GM12878 (cell line): ENCODE results near the gene RNF113B. TPM values are rescaled to one million over a fixed set of nuclear protein-coding genes. Genes with fewer than 3 reads are reported as not detected.

Experiments used
- ATAC-seq: fragments of 200-7000 bp; cut with Tn5 transposase; 3 replicates; pipeline ENCODE4 v1.9.1; 2020; ENCODE audit warnings: mild to moderate bottlenecking, moderate library complexity
- BruUV-seq: library from RNA; stranded (reverse); fragments of 400-500 nt; replicated peaks from 2 replicates; lab custom pipeline; 2021; lab: Mats Ljungman, UMichigan
- CTCF ChIA-PET: fragments of 300-600 bp; sonication (Branson Sonifier 250); formaldehyde crosslinking; extraction: SDS; loops from one replicate; lab custom pipeline; 2021; ENCODE audit warnings: inconsistent platforms; lab: Yijun Ruan, JAX
- POLR2A ChIA-PET: fragments of 350-600 bp; formaldehyde crosslinking; extraction: SDS; loops from one replicate; lab custom pipeline; 2021; ENCODE audit warnings: inconsistent platforms; lab: Charles Lee
- RAD21 ChIA-PET: fragments of 300-600 bp; sonication (Branson Sonifier 250); formaldehyde crosslinking; loops from one replicate; lab custom pipeline; 2023; ENCODE audit warnings: antibody characterized with exemption; ENCODE audit not compliant: unreplicated experiment; lab: Charles Lee
- SMC1A ChIA-PET: fragments of 300-600 bp; sonication (Branson Sonifier 250); formaldehyde crosslinking; loops from one replicate; lab custom pipeline; 2023; ENCODE audit not compliant: unreplicated experiment, uncharacterized antibody; lab: Charles Lee
- DNase-seq: peaks from one replicate; pipeline ENCODE4 v3.0.0-alpha.2; 2011; ENCODE audit warnings: low read depth, low spot score
- FAIRE-seq: peaks from 3 replicates; lab custom pipeline; 2011; peaks lifted over from hg19 to GRCh38; lab: Jason Lieb, UNC
- H2AFZ ChIP-seq: 2 replicates; pipeline ENCODE4 v1.6.0; 2011; ENCODE audit warnings: low read depth, low read length, control low read depth; ENCODE audit not compliant: control insufficient read depth
- H3K27ac ChIP-seq: 2 replicates; pipeline ENCODE4 v1.5.1; 2011; ENCODE audit warnings: control low read depth; ENCODE audit not compliant: control insufficient read depth, insufficient read depth
- H3K27me3 ChIP-seq, 2 experiments: replicated peaks in 1 of 2; 2 replicates each; pipeline versions ENCODE4 v1.6.0 to v1.6.1; 2011; ENCODE audit warnings: low read length in 1 of 2; ENCODE audit not compliant: control insufficient read depth in 2 of 2, insufficient read depth in 2 of 2
- H3K36me3 ChIP-seq, 2 experiments: 2 replicates each; pipeline ENCODE4 v1.5.1; 2011; ENCODE audit warnings: low read length in 1 of 2; ENCODE audit not compliant: control insufficient read depth in 2 of 2, insufficient read depth in 2 of 2
- H3K4me1 ChIP-seq: 2 replicates; pipeline ENCODE4 v1.6.1; 2011; ENCODE audit warnings: mild to moderate bottlenecking, low read length, moderate library complexity, mixed read lengths; ENCODE audit not compliant: control insufficient read depth, insufficient read depth
- H3K4me2 ChIP-seq: 2 replicates; pipeline ENCODE4 v1.6.0; 2011; ENCODE audit warnings: control low read depth; ENCODE audit not compliant: control insufficient read depth, insufficient read depth
- H3K4me3 ChIP-seq: fragments of 200-600 bp; sonication (generic); 2 replicates; pipeline ENCODE4 v1.5.1; 2016
- H3K79me2 ChIP-seq: 2 replicates; pipeline ENCODE4 v1.6.0; 2011; ENCODE audit warnings: low read length; ENCODE audit not compliant: control insufficient read depth, insufficient read depth
- H3K9ac ChIP-seq: 2 replicates; pipeline ENCODE4 v1.8.0; 2011; ENCODE audit warnings: low read length, control low read depth, mixed read lengths; ENCODE audit not compliant: control insufficient read depth, insufficient read depth
- H3K9me3 ChIP-seq: replicated peaks from 3 replicates; pipeline ENCODE4 v1.5.1; 2011; ENCODE audit warnings: mild to moderate bottlenecking, low read length; ENCODE audit not compliant: control insufficient read depth, insufficient read depth
- H4K20me1 ChIP-seq: 2 replicates; pipeline ENCODE4 v1.6.0; 2011; ENCODE audit not compliant: control insufficient read depth, insufficient read depth
- CREB1 ChIP-seq: IDR thresholded peaks from 2 replicates; pipeline ENCODE4 v1.6.1; 2012; ENCODE audit warnings: low read depth, mild to moderate bottlenecking, inconsistent platforms
- E2F4 ChIP-seq: IDR thresholded peaks from 2 replicates; pipeline ENCODE4 v1.6.1; 2012; ENCODE audit warnings: low read depth, low read length, improper control_type of control experiment
- HDGF ChIP-seq: fragments of 450-650 bp; IDR thresholded peaks from 2 replicates; pipeline ENCODE4 v1.6.1; 2016; ENCODE audit warnings: antibody characterized with exemption
- HSF1 ChIP-seq: fragments of 150-350 bp; IDR thresholded peaks from 2 replicates; pipeline ENCODE4 v1.6.1; 2014; ENCODE audit warnings: mild to moderate bottlenecking, low read depth, low read length
- IRF4 ChIP-seq: IDR thresholded peaks from 2 replicates; pipeline ENCODE4 v1.6.1; 2011; ENCODE audit warnings: low read depth, low read length
- MEF2B ChIP-seq: fragments of 450-650 bp; IDR thresholded peaks from 2 replicates; pipeline ENCODE4 v1.6.1; 2018; ENCODE audit warnings: mild to moderate bottlenecking, moderate library complexity; ENCODE audit not compliant: partially characterized antibody, poor library complexity, severe bottlenecking
- NR2C1 ChIP-seq: fragments of 450-650 bp; IDR thresholded peaks from 2 replicates; pipeline ENCODE4 v1.6.1; 2017; ENCODE audit warnings: antibody characterized with exemption, mild to moderate bottlenecking, moderate library complexity
- RBBP5 ChIP-seq: fragments of 200-600 bp; sonication (generic); conservative IDR thresholded peaks from 2 replicates; pipeline ENCODE4 v1.6.1; 2016
- TARDBP ChIP-seq: IDR thresholded peaks from 2 replicates; pipeline ENCODE4 v1.6.1; 2016; ENCODE audit warnings: borderline replicate concordance
- WGBS: methylation state at CpG from one replicate; pipeline ENCODE4 v1.1.6; 2016; ENCODE audit warnings: low lambda C conversion rate; ENCODE audit not compliant: insufficient replicate concordance, insufficient coverage; ENCODE audit errors: missing lambda C conversion rate; 5-methylcytosine and 5-hydroxymethylcytosine counted together
- in situ Hi-C: fragments of 300-500 bp; cut with MboI; formaldehyde crosslinking; loops from 9 replicates; pipeline ENCODE4 v1.14.3; 2018; ENCODE audit warnings: mixed read lengths
- intact Hi-C: fragments of 100-400 bp; cut with micrococcal nuclease; formaldehyde crosslinking; loops from one replicate; pipeline ENCODE4 v1.14.2; 2022; ENCODE audit not compliant: unreplicated experiment
- polyA plus RNA-seq, 11 experiments: library from polyadenylated mRNA; depleted of rRNA in 4 of 11; unstranded in 6 of 11; stranded (reverse) in 5 of 11; fragments of >200 nt; fragmentation: Nextera tagmentation in 4 of 11; fragmentation: Illumina TruSeq in 1 of 11; extraction: Ambion mirVana in 4 of 11; extraction: Trizol in 1 of 11; gene quantifications; 1 replicate in 1 of 11; 2 replicates in 10 of 11; pipeline versions ENCODE4 v1.2.1 to v1.2.3, GENCODE V29; 2011 to 2016; ENCODE audit warnings: inconsistent platforms in 2 of 11, missing spikeins in 2 of 11, low read depth in 1 of 11
- total RNA-seq, 4 experiments: library from RNA; depleted of rRNA in 3 of 4; stranded (reverse); fragments of >200 nt in 3 of 4; fragmentation: Illumina TruSeq in 1 of 4; extraction: Trizol in 1 of 4; gene quantifications; 2 replicates each; pipeline versions ENCODE4 v1.2.1 to v1.2.3, GENCODE V29; 2013 to 2021

RNF113B gene
- total and polyA plus RNA-seq, 10 of the 15 experiments (the other 5 are each of a cell fraction or from before 2014, with no cell fraction given), result not detected

GRCh38 chr13:98201984-98202383 lies 24.9 kb upstream of the RNF113B start (continued):
- TF ChIP-seq MEF2B (peak; percentile 95), NR2C1 (peak; percentile 90)
- TF ChIP-seq, all 136 proteins: peak for 8

- Histone ChIP-seq H3K4me2 (no peak overlapping the region), H3K4me3 (no peak overlapping the region), H3K9ac (no peak overlapping the region), H2AFZ (no peak overlapping the region), H4K20me1 (no peaks in the 10 kb centered on the region), H3K4me1 (no peaks in the 10 kb centered on the region), H3K27me3 (no peaks in the 10 kb centered on the region), H3K9me3 (no peaks in the 10 kb centered on the region; the same call in 2 of the 3 replicates), H3K27ac (no peak overlapping the region), H3K79me2 (no peaks in the 10 kb centered on the region), H3K36me3 (no peaks in the 10 kb centered on the region)
- in situ Hi-C loops, result no loop called here
- ChIA-PET POLR2A (interaction anchor here (0.6 to 2.3 kb wide), 6 partner anchors 9 to 34 kb away, joined by 3 to 9 read pairs (median 3); no protein-coding TSS in a partner anchor), CTCF (interaction anchor here (1.3 to 1.9 kb wide), 2 partner anchors 24 to 53 kb away, joined by 4 to 5 read pairs; no protein-coding TSS in a partner anchor), SMC1A (interaction anchor here (1.0 to 3.6 kb wide), 10 partner anchors 10 to 50 kb away, joined by 3 to 18 read pairs (median 4); no protein-coding TSS in a partner anchor), RAD21 (interaction anchor here (1.0 to 2.1 kb wide), 6 partner anchors 14 to 57 kb away, joined by 3 to 13 read pairs (median 4); no protein-coding TSS in a partner anchor)
- FAIRE-seq (no peak), DNase-seq (no peak), ATAC-seq (no peak)
- 47% methylated on average over 8 of the region's 8 CpGs for WGBS
- no TSS peak for BruUV-seq
- intact Hi-C loops, result no loop called here
- TF ChIP-seq RBBP5 (no peak), CREB1 (no peak), E2F4 (no peak), IRF4 (no peak), HSF1 (no peak), HDGF (no peak), TARDBP (no peak)
These were observed 24.1 kb upstream of the RNF113B start for GRCh38 chr13:98201189-98201588.
